ENCODE measurements around the gene ZDHHC3. TPM values are rescaled to one million over a fixed set of nuclear protein-coding genes. Genes with fewer than 3 reads are reported as not detected.
A peak's percentile ranks its signal among the peaks of the same experiment; 100 is the strongest.

ZDHHC3 gene
- total RNA-seq, 1 experiment from 2014 or later, result 122 TPM

DNA sequence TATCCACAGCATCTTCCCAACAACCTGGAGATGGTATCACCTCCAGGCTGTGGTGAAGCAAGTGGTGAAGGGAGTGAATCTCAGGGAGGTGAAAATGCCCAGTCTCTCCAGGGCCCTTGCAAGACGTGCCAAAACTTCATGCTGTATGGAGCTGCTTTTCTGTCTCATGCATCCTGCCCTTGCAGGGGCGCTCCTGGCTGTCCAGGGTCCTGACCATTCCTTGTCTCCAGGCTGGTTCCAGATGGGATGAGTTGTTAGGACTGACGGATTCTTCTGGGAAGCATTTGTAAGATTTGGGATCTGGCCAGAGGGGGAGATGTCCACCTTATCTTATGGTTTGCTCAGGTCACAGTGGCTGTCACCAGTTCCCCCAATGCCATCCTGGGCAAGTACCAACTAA is 85.7 kb downstream of the ZDHHC3 start:
- H3F3A ChIP-seq (ENCODE audit: low read length, unreplicated experiment), result no peaks in the 10 kb centered on the region
- intact Hi-C loops (cut with micrococcal nuclease), result no loop called here
- DNase-seq (no peak), ATAC-seq (no peak)
- ChIA-PET CTCF (no interaction called here), POLR2A (ENCODE audit: unreplicated experiment) (no interaction called here)
- H3K4me3 ChIP-seq (ENCODE audit: low read length), result no peak overlapping the region
- H3K36me3 ChIP-seq (ENCODE audit: low read depth, low read length), result no peaks in the 10 kb centered on the region
- BruUV-seq (replicated peaks), result no TSS peak
- no peak overlapping the region for H3K4me2 ChIP-seq (ENCODE audit: low read length)
- H4K20me1 ChIP-seq (ENCODE audit: low read length), result no peaks in the 10 kb centered on the region
- H3K27ac ChIP-seq (ENCODE audit: low read length), result no peak overlapping the region
- H3K9ac ChIP-seq (ENCODE audit: low read length), result no peak overlapping the region
- H3K79me2 ChIP-seq (ENCODE audit: low read length), result no peaks in the 10 kb centered on the region
- no peak for TF ChIP-seq EZH2phosphoT487 (IDR thresholded peaks at IDR 0.05; ENCODE audit: borderline replicate concordance, low read length)
- no peak for TF ChIP-seq CTCF (conservative IDR thresholded peaks at IDR 0.05; ENCODE audit: low read depth, low read length)
- no peak for TF ChIP-seq EZH2 (IDR thresholded peaks at IDR 0.05; ENCODE audit: low read length, unreplicated experiment)
- H2AFZ ChIP-seq (ENCODE audit: low read length), result no peak overlapping the region
- no peaks in the 10 kb centered on the region for H3K27me3 ChIP-seq (ENCODE audit: low read length)
- no peaks in the 10 kb centered on the region for H3K9me3 ChIP-seq (ENCODE audit: low read length)
- no peaks in the 10 kb centered on the region for H3K9me2 ChIP-seq (replicated peaks; ENCODE audit: low read length)
- peaks cover 35% of the 10 kb centered on the region for H3K4me1 ChIP-seq (ENCODE audit: insufficient read depth, low read length)

GRCh38 chr3:44887101-44887500 is 88.9 kb downstream of the ZDHHC3 start:
- Histone ChIP-seq H3K4me2 (ENCODE audit: low read length) (peak overlapping the region; percentile 73), H3K36me3 (ENCODE audit: low read depth, low read length) (no peaks in the 10 kb centered on the region), H2AFZ (ENCODE audit: low read length) (0 out of 2 replicates have a peak overlapping the region, but pooled peaks have one; percentile 37), H3K9me3 (ENCODE audit: low read length) (no peaks in the 10 kb centered on the region), H3K79me2 (ENCODE audit: low read length) (no peaks in the 10 kb centered on the region), H3K4me3 (ENCODE audit: low read length) (peak overlapping the region; percentile 24; the same call in 1 of the 2 replicates), H3K27me3 (ENCODE audit: low read length) (no peaks in the 10 kb centered on the region), H3K27ac (ENCODE audit: low read length) (peak overlapping the region; percentile 96), H3K4me1 (ENCODE audit: insufficient read depth, low read length) (peaks cover 49% of the 10 kb centered on the region), H3K9me2 (replicated peaks; ENCODE audit: low read length) (no peaks in the 10 kb centered on the region), H3K9ac (ENCODE audit: low read length) (peak overlapping the region; percentile 73), H3F3A (ENCODE audit: low read length, unreplicated experiment) (no peaks in the 10 kb centered on the region), H4K20me1 (ENCODE audit: low read length) (no peaks in the 10 kb centered on the region)
- POLR2A ChIA-PET (ENCODE audit: unreplicated experiment), result interaction anchor here (0.6 kb wide), 3 partner anchors 34 to 1265 kb away, joined by 3 read pairs; partner anchors contain the start of gene ANO10
- TF ChIP-seq EZH2phosphoT487 (IDR thresholded peaks at IDR 0.05; ENCODE audit: borderline replicate concordance, low read length) (no peak), EZH2 (IDR thresholded peaks at IDR 0.05; ENCODE audit: low read length, unreplicated experiment) (no peak), CTCF (conservative IDR thresholded peaks at IDR 0.05; ENCODE audit: low read depth, low read length) (no peak)
- BruUV-seq (replicated peaks), result no TSS peak
- CTCF ChIA-PET, result interaction anchor here (0.6 kb wide), 1 partner anchor 106 kb away, joined by 3 read pairs; no protein-coding TSS in a partner anchor
- DNase-seq, result no peak
- intact Hi-C loops (cut with micrococcal nuclease), result loop anchor here (10.0 kb wide), 1 partner anchor 242 kb away; the partner anchor contains the start of gene ZNF35
- ATAC-seq, result no peak

- intact Hi-C loops (cut with micrococcal nuclease), result loop anchor here (1.0 to 10.0 kb wide), 2 partner anchors 28 to 242 kb away; partner anchors contain the start of gene ZNF35
- peak overlapping the region; percentile 73 for H3K4me2 ChIP-seq (ENCODE audit: low read length)
- peak overlapping the region; percentile 96 for H3K27ac ChIP-seq (ENCODE audit: low read length)
- ATAC-seq (peak; percentile 76), DNase-seq (peak; percentile 99)
- no peaks in the 10 kb centered on the region for H3K9me2 ChIP-seq (replicated peaks; ENCODE audit: low read length)
- POLR2A ChIA-PET (ENCODE audit: unreplicated experiment), result interaction anchor here (0.6 kb wide), 2 partner anchors 228 to 1265 kb away, joined by 3 read pairs; partner anchors contain the start of gene ANO10
- peak overlapping the region; percentile 24; the same call in 1 of the 2 replicates for H3K4me3 ChIP-seq (ENCODE audit: low read length)
- no peaks in the 10 kb centered on the region for H3F3A ChIP-seq (ENCODE audit: low read length, unreplicated experiment)
- 0 out of 2 replicates have a peak overlapping the region, but pooled peaks have one; percentile 37 for H2AFZ ChIP-seq (ENCODE audit: low read length)
- H3K27me3 ChIP-seq (ENCODE audit: low read length), result no peaks in the 10 kb centered on the region
- no peaks in the 10 kb centered on the region for H3K79me2 ChIP-seq (ENCODE audit: low read length)
- TF ChIP-seq CTCF (conservative IDR thresholded peaks at IDR 0.05; ENCODE audit: low read depth, low read length) (no peak), EZH2 (IDR thresholded peaks at IDR 0.05; ENCODE audit: low read length, unreplicated experiment) (no peak), EZH2phosphoT487 (IDR thresholded peaks at IDR 0.05; ENCODE audit: borderline replicate concordance, low read length) (no peak)
- H4K20me1 ChIP-seq (ENCODE audit: low read length), result no peaks in the 10 kb centered on the region
- H3K36me3 ChIP-seq (ENCODE audit: low read depth, low read length), result no peaks in the 10 kb centered on the region
- H3K4me1 ChIP-seq (ENCODE audit: insufficient read depth, low read length), result peaks cover 49% of the 10 kb centered on the region
- no peaks in the 10 kb centered on the region for H3K9me3 ChIP-seq (ENCODE audit: low read length)
- CTCF ChIA-PET, result no interaction called here
- peak overlapping the region; percentile 73 for H3K9ac ChIP-seq (ENCODE audit: low read length)
- BruUV-seq (replicated peaks), result no TSS peak
Observed at GRCh38 chr3:44886561-44886960, 89.4 kb downstream of the ZDHHC3 start.

All from PC-3 (cell line).